DND-41 (cell line): ENCODE data around the gene CNTNAP1.

ENCODE experiments used
- ATAC-seq: fragments of 200-7000 bp; cut with Tn5 transposase; 3 replicates; pipeline ENCODE4 v1.9.1; 2021; ENCODE audit warnings: low read depth; ENCODE audit not compliant: insufficient read depth
- DNase-seq: peaks from one replicate; pipeline ENCODE4 v3.0.0-alpha.2; 2020
- H2AFZ ChIP-seq: 2 replicates; pipeline ENCODE4 v1.6.0; 2012; ENCODE audit warnings: low read depth, low read length
- H3K27ac ChIP-seq: 2 replicates; pipeline ENCODE4 v1.5.1; 2012; ENCODE audit warnings: low read length, inconsistent platforms
- H3K27me3 ChIP-seq: fragments of 200-600 bp; sonication (generic); 2 replicates; pipeline ENCODE4 v1.6.0; 2012; ENCODE audit warnings: low read length, mild to moderate bottlenecking, inconsistent platforms; ENCODE audit not compliant: insufficient read depth, poor library complexity
- H3K36me3 ChIP-seq: 2 replicates; pipeline ENCODE4 v1.5.1; 2012; ENCODE audit warnings: low read length, inconsistent platforms; ENCODE audit not compliant: insufficient read depth
- H3K4me1 ChIP-seq: 2 replicates; pipeline ENCODE4 v1.5.1; 2012; ENCODE audit warnings: mild to moderate bottlenecking, low read length; ENCODE audit not compliant: insufficient read depth
- H3K4me2 ChIP-seq: 2 replicates; pipeline ENCODE4 v1.6.0; 2012; ENCODE audit warnings: mild to moderate bottlenecking, moderate library complexity, low read length, inconsistent platforms; ENCODE audit not compliant: insufficient read depth
- H3K4me3 ChIP-seq, 2 experiments: fragments of 200-600 bp in 1 of 2; shearing (Covaris generic) in 1 of 2; 2 replicates each; pipeline ENCODE4 v1.5.1; 2012 to 2016; ENCODE audit warnings: inconsistent platforms in 2 of 2, low read length in 2 of 2, mild to moderate bottlenecking in 2 of 2, low read depth in 1 of 2, moderate library complexity in 1 of 2
- H3K79me2 ChIP-seq: 2 replicates; pipeline ENCODE4 v1.6.0; 2012; ENCODE audit warnings: low read length, inconsistent platforms; ENCODE audit not compliant: insufficient read depth
- H3K9ac ChIP-seq: 2 replicates; pipeline ENCODE4 v1.6.0; 2012; ENCODE audit warnings: low read depth, mild to moderate bottlenecking, inconsistent platforms, low read length, moderate library complexity
- H3K9me3 ChIP-seq: 2 replicates; pipeline ENCODE4 v1.5.1; 2012; ENCODE audit warnings: low read length, moderate library complexity, mild to moderate bottlenecking, inconsistent platforms; ENCODE audit not compliant: insufficient read depth, severe bottlenecking
- H4K20me1 ChIP-seq: 2 replicates; pipeline ENCODE4 v1.6.0; 2012; ENCODE audit warnings: low read length; ENCODE audit not compliant: insufficient read depth
- EZH2 ChIP-seq: IDR thresholded peaks from 3 replicates; pipeline ENCODE4 v1.6.1; 2012; ENCODE audit warnings: borderline replicate concordance, low read depth, mild to moderate bottlenecking, moderate library complexity, low read length, inconsistent platforms; ENCODE audit not compliant: severe bottlenecking
- TF ChIP-seq, protein P1 (sequence below): IDR thresholded peaks from 2 replicates; pipeline ENCODE4 v1.5.1; 2012; ENCODE audit warnings: borderline replicate concordance, low read length, moderate library complexity, mild to moderate bottlenecking; ENCODE audit not compliant: poor library complexity, severe bottlenecking; ENCODE audit errors: extremely low read depth

The CNTNAP1 gene

DNA sequence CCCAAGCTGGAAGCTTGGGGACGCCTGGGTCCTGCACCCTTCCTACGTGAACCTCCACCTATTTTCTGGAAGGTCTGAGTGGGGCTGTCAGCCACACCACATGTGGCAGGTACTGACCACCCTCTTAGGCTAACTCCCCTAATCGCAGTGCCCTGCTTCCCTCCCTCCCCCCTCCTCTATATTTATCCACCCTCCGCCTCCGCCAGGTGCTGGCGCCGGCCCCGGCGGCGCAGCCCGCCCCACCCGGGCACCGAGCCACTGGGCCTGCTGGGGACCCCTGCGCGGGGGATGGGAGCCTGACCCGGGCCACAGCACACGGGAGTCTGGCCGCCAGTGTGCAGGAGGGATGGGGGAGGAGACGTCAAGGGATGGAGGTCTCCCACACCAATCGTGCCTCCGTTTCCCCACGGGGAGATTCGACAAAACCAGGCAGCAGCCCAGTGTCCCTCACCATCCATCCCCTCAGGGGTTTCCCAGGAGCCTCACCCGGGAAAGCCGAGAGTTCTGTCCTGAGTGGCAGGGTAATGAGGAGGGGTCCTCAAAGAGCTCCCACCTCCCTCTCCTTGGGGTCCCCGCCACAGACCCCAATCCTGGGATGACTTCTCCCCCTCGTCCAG is 6.9 kb upstream of the CNTNAP1 start:
- H3K36me3 ChIP-seq, result peaks cover 6% of the 10 kb centered on the region; the same call in 1 of the 2 replicates
- H3K4me1 ChIP-seq, result peaks cover 52% of the 10 kb centered on the region
- H3K9ac ChIP-seq, result peak overlapping the region; percentile 55
- no peaks in the 10 kb centered on the region for H3K9me3 ChIP-seq
- H2AFZ ChIP-seq, result no peak overlapping the region
- ATAC-seq, result no peak
- no peak for TF ChIP-seq EZH2
- TF ChIP-seq, protein P1, sequence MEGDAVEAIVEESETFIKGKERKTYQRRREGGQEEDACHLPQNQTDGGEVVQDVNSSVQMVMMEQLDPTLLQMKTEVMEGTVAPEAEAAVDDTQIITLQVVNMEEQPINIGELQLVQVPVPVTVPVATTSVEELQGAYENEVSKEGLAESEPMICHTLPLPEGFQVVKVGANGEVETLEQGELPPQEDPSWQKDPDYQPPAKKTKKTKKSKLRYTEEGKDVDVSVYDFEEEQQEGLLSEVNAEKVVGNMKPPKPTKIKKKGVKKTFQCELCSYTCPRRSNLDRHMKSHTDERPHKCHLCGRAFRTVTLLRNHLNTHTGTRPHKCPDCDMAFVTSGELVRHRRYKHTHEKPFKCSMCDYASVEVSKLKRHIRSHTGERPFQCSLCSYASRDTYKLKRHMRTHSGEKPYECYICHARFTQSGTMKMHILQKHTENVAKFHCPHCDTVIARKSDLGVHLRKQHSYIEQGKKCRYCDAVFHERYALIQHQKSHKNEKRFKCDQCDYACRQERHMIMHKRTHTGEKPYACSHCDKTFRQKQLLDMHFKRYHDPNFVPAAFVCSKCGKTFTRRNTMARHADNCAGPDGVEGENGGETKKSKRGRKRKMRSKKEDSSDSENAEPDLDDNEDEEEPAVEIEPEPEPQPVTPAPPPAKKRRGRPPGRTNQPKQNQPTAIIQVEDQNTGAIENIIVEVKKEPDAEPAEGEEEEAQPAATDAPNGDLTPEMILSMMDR, result no peak
- no peak for DNase-seq
- peak overlapping the region; percentile 30 to 64; a peak in 3 of 4 replicates for H3K4me3 ChIP-seq
- H4K20me1 ChIP-seq, result peaks cover 11% of the 10 kb centered on the region
- H3K27me3 ChIP-seq, result peaks cover 12% of the 10 kb centered on the region
- no peaks in the 10 kb centered on the region for H3K79me2 ChIP-seq
- no peak overlapping the region for H3K27ac ChIP-seq
- peak overlapping the region; percentile 97 for H3K4me2 ChIP-seq

DNA sequence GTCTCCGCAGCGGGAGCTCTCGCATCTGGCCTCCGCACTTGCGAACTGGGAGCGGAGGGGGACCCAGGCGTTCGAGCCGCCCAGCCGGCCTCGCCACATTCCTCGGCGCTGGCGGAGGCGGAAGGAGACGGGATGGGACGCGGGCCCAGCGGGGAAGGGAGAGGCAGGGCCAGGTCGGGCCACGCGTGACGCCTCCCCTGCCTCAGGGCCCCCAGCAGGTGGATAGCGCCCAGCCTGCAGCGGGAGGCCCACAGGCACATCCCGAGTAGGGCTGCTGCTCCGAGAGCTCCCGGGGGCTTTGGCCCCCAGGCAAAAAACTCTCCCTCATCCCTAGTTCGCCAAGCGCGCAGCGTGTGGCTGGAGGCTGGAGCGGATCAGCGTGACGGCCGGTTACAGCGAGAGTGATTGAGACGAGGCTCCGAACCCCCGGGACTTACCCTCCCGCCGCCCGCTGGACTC is 6.3 kb upstream of the CNTNAP1 start:
- peak overlapping the region; percentile 19; the same call in 1 of the 2 replicates for H3K27ac ChIP-seq
- DNase-seq (peak; percentile 28), ATAC-seq (no peak)
- peaks cover 55% of the 10 kb centered on the region for H3K4me1 ChIP-seq
- H3K27me3 ChIP-seq, result peaks cover 12% of the 10 kb centered on the region
- peak overlapping the region; percentile 61 for H2AFZ ChIP-seq
- no peaks in the 10 kb centered on the region for H3K79me2 ChIP-seq
- H4K20me1 ChIP-seq, result peaks cover 11% of the 10 kb centered on the region
- 0 out of 2 replicates have a peak, but pooled peaks cover 3% of the 10 kb centered on the region for H3K36me3 ChIP-seq
- peak overlapping the region; percentile 55 for H3K9ac ChIP-seq
- peak; percentile 88 for TF ChIP-seq EZH2
- TF ChIP-seq, protein P1, result no peak
- peak overlapping the region; percentile 97 for H3K4me2 ChIP-seq
- H3K9me3 ChIP-seq, result no peaks in the 10 kb centered on the region
- H3K4me3 ChIP-seq, result peak overlapping the region; percentile 30 to 64; a peak in 3 of 4 replicates

DNA sequence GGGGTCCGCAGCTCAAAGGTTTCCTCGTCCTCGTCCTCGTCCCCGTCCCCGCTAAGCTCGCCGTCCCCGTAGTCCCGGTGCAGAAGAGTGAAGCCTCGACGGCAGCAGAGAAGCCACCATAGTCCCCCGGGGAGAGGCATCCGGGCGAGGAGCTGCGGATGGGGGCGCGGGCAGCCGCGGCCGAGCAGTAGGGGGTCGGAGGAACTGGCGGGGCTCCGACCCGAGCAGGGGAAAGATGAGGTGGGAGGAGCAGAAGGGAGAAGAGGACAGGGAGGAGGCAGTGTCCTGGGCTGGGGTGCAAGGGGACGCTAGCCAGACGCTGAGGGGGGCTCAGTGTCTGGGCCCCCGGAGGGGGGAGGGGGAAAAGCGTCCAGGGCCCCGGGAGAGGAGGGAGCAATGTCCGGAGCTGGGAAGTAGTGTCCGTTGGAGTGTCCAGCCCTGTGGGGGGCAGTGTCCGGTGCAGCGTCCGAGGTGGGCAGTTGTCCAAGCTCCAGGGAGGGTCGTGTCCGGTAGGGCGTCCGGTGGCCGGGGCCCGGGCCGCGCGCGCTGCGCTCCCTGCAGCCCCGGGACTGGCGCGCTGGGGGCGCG is 5.8 kb upstream of the CNTNAP1 start, which contains the start of gene PLEKHH3:
Gene PLEKHH3, minus strand, starts transcription at position 571 of the 588 bp plus-strand sequence. Its CDS starts 431 bp downstream, at position 140.
- Histone ChIP-seq H4K20me1 (peaks cover 11% of the 10 kb centered on the region), H3K4me2 (peak within 1 kb of the TSS; percentile 97), H3K4me1 (peaks cover 60% of the 10 kb centered on the region), H3K36me3 (no peaks in the 10 kb centered on the region), H2AFZ (peak within 1 kb of the TSS; percentile 70), H3K9ac (peak within 1 kb of the TSS; percentile 67), H3K27me3 (peaks cover 12% of the 10 kb centered on the region), H3K4me3 (peak within 1 kb of the TSS; percentile 43 to 64; a peak in 3 of 4 replicates), H3K9me3 (no peaks in the 10 kb centered on the region), H3K79me2 (no peaks in the 10 kb centered on the region), H3K27ac (peak within 1 kb of the TSS; percentile 96)
- TF ChIP-seq EZH2, result no peak
- ATAC-seq (no peak), DNase-seq (peak; percentile 46)
